Neuronal stem cell (in vitro differentiated cells): ENCODE data around the gene ZNF134. TPM values are rescaled to one million over a fixed set of nuclear protein-coding genes. Genes with fewer than 3 reads are reported as not detected.

Experiments used
- DNase-seq: peaks from one replicate; pipeline ENCODE4 v3.0.0-alpha.2; 2013; ENCODE audit warnings: low spot score
- H2AFZ ChIP-seq: one replicate; pipeline ENCODE4 v1.6.1; 2013; ENCODE audit warnings: mild to moderate bottlenecking, low read length, inconsistent platforms
- H2AK5ac ChIP-seq: 2 replicates; pipeline ENCODE4 v1.6.1; 2013; ENCODE audit warnings: low read depth, mild to moderate bottlenecking, inconsistent platforms, low read length, moderate library complexity, mixed read lengths
- H2BK120ac ChIP-seq: 2 replicates; pipeline ENCODE4 v1.6.1; 2013; ENCODE audit warnings: low read depth, mild to moderate bottlenecking, inconsistent platforms, low read length, moderate library complexity, mixed read lengths
- H2BK12ac ChIP-seq: one replicate; pipeline ENCODE4 v1.6.1; 2013; ENCODE audit warnings: low read length, inconsistent platforms
- H2BK15ac ChIP-seq: 2 replicates; pipeline ENCODE4 v1.6.1; 2013; ENCODE audit warnings: mild to moderate bottlenecking, low read length, inconsistent platforms, mixed read lengths
- H2BK5ac ChIP-seq: one replicate; pipeline ENCODE4 v1.6.1; 2013; ENCODE audit warnings: inconsistent platforms, mild to moderate bottlenecking, low read length, moderate library complexity
- H3K14ac ChIP-seq: one replicate; pipeline ENCODE4 v1.6.1; 2013; ENCODE audit warnings: low read length, inconsistent platforms
- H3K18ac ChIP-seq: 2 replicates; pipeline ENCODE4 v1.6.1; 2013; ENCODE audit warnings: low read length, inconsistent platforms
- H3K23ac ChIP-seq: 2 replicates; pipeline ENCODE4 v1.6.1; 2013; ENCODE audit warnings: low read depth, mild to moderate bottlenecking, mixed read lengths, low read length, inconsistent platforms; ENCODE audit not compliant: poor library complexity
- H3K27ac ChIP-seq: replicated peaks from 3 replicates; pipeline ENCODE4 v1.5.1; 2013; ENCODE audit warnings: low read length, inconsistent platforms
- H3K27me3 ChIP-seq, 3 experiments: 2 replicates each; pipeline ENCODE4 v1.6.1; 2013; ENCODE audit warnings: low read length in 3 of 3, mild to moderate bottlenecking in 2 of 3, inconsistent platforms in 1 of 3, low read depth in 1 of 3, mixed read lengths in 1 of 3, moderate library complexity in 1 of 3; ENCODE audit not compliant: control insufficient read depth in 3 of 3, insufficient read depth in 3 of 3
- H3K36me3 ChIP-seq, 2 donors: replicated peaks in 1 of 2; 2 replicates each; pipeline ENCODE4 v1.6.1; 2013; ENCODE audit warnings: low read length in 2 of 2; ENCODE audit not compliant: control insufficient read depth in 2 of 2, insufficient read depth in 2 of 2
- H3K4ac ChIP-seq: 2 replicates; pipeline ENCODE4 v1.6.1; 2013; ENCODE audit warnings: inconsistent platforms, mild to moderate bottlenecking, low read length, moderate library complexity
- H3K4me1 ChIP-seq, 2 donors: 1 replicate in 1 of 2; 2 replicates in 1 of 2; pipeline ENCODE4 v1.6.1; 2013; ENCODE audit warnings: low read length in 2 of 2, low read depth in 1 of 2; ENCODE audit not compliant: control insufficient read depth in 2 of 2, insufficient read depth in 1 of 2
- H3K4me2 ChIP-seq: one replicate; pipeline ENCODE4 v1.6.1; 2013; ENCODE audit warnings: mild to moderate bottlenecking, low read length, inconsistent platforms; ENCODE audit not compliant: insufficient read depth, poor library complexity, severe bottlenecking
- H3K4me3 ChIP-seq, 2 donors: 2 replicates each; pipeline ENCODE4 v1.5.1; 2013; ENCODE audit warnings: low read length in 2 of 2, mild to moderate bottlenecking in 2 of 2, inconsistent platforms in 1 of 2, moderate library complexity in 1 of 2
- H3K79me1 ChIP-seq: one replicate; pipeline ENCODE4 v1.6.1; 2013; ENCODE audit warnings: low read depth, mild to moderate bottlenecking, inconsistent platforms, low read length, moderate library complexity
- H3K9ac ChIP-seq: one replicate; pipeline ENCODE4 v1.6.1; 2013; ENCODE audit warnings: mild to moderate bottlenecking, low read depth, low read length, inconsistent platforms; ENCODE audit not compliant: poor library complexity
- H3K9me3 ChIP-seq, 2 donors: replicated peaks in 1 of 2; 2 replicates each; pipeline versions ENCODE3 to v1.6.1; 2013; ENCODE audit warnings: low read length in 2 of 2, mild to moderate bottlenecking in 2 of 2, inconsistent platforms in 1 of 2, low read depth in 1 of 2, mixed read lengths in 1 of 2, moderate library complexity in 1 of 2; ENCODE audit not compliant: control insufficient read depth in 2 of 2, insufficient read depth in 1 of 2
- H4K8ac ChIP-seq: one replicate; pipeline ENCODE4 v1.6.1; 2013; ENCODE audit warnings: low read depth, mild to moderate bottlenecking, inconsistent platforms, low read length, moderate library complexity
- H4K91ac ChIP-seq: one replicate; pipeline ENCODE4 v1.6.1; 2013; ENCODE audit warnings: low read length, low read depth, mild to moderate bottlenecking, inconsistent platforms; ENCODE audit not compliant: poor library complexity
- WGBS, 2 donors: extraction: QIAGEN DNeasy Blood & Tissue Kit; methylation state at CpG; one replicate each; pipeline ENCODE4 v1.1.7; 2013; ENCODE audit warnings: missing lambda C conversion rate in 2 of 2, mixed read lengths in 1 of 2; ENCODE audit not compliant: insufficient read length in 2 of 2, insufficient replicate concordance in 1 of 2; ENCODE audit errors: extremely low coverage in 2 of 2; 5-methylcytosine and 5-hydroxymethylcytosine counted together
- polyA plus RNA-seq, 2 experiments: library from polyadenylated mRNA; stranded (reverse); fragments of 200-250 nt; gene quantifications; one replicate each; pipeline ENCODE4 v1.2.3, GENCODE V29; 2013

ZNF134 gene
- 13.1 TPM for polyA plus RNA-seq (2013, experiment 1 of 2)
- polyA plus RNA-seq (2013, experiment 2 of 2) = 13.1 TPM

DNA sequence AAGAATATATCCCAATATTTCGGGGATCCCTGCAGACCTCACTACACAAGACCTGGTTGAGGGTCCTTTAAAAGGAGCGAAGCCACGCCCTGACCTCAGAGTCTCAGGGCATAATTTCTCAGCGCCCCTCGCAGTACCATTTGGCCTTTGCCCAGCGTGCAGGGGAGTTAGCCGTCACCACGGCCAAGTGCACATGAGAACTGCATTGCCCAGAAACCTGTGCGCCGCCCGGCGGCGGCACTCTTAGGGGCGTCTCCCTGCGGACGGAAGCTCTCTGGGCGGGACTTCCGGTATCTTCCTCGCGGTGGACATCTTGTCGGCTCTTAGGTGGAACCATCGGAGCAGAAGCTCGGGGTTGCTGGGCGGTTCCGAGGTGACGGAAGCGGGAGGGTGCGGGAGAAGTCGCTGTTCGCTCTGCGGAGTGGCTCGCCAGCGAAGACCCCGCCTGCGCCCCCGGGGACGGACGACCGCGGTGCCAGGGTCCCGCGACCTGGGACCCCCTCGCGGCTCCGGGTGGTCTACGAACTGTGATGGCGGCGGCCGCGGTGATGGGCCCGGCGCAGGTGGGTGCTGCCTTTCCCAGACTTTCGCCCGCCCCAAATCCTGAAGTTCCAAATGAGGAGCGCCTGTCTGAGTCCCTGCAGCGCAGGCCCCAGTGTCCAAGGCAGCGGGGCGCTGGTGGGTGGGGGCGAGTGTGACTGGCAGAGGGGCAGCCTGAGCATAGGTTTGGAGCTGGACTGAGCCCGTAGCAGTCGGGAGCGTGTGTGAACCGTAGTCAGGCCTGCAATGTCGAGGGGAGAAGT, at the start of gene ZNF134:
TSS of gene ZNF134 (plus strand) at position 302 of the 803 bp plus-strand sequence. CDS start 5,227 bp downstream, outside the sequence.
- Histone ChIP-seq H3K4me2 (peak within 1 kb of the TSS; percentile 56), H2BK12ac (no peak within 1 kb of the TSS), H3K4me3 (peak within 1 kb of the TSS; percentile 68 to 94), H2BK5ac (peak within 1 kb of the TSS; percentile 59), H3K27me3 (no peaks in the 10 kb centered on the region), H3K79me1 (peaks cover 29% of the 10 kb centered on the region), H3K9me3 (peaks cover 43 to 45% of the 10 kb centered on the region in 2 donors), H3K18ac (peak within 1 kb of the TSS; percentile 98), H2AK5ac (peak within 1 kb of the TSS; percentile 88), H3K23ac (peak within 1 kb of the TSS; percentile 89), H2AFZ (peak within 1 kb of the TSS; percentile 80), H3K4me1 (peaks cover 0 to 2% of the 10 kb centered on the region in 2 donors), H2BK120ac (peak within 1 kb of the TSS; percentile 11), H4K91ac (peak within 1 kb of the TSS; percentile 73), H4K8ac (no peak within 1 kb of the TSS), H2BK15ac (no peak within 1 kb of the TSS), H3K4ac (peak within 1 kb of the TSS; percentile 85), H3K14ac (peak within 1 kb of the TSS; percentile 95), H3K9ac (peak within 1 kb of the TSS; percentile 98), H3K27ac (no peak within 1 kb of the TSS), H3K36me3 (peaks cover 41 to 42% of the 10 kb centered on the region in 2 donors)
- DNase-seq = peak; percentile 77
- no CpG with 5 or more reads among the region's 64 CpGs for WGBS, 2 donors

- Histone ChIP-seq H2BK120ac (no peak overlapping the region), H2BK12ac (no peak overlapping the region), H2BK5ac (no peak overlapping the region), H2AK5ac (no peak overlapping the region), H2AFZ (no peak overlapping the region), H4K8ac (no peak overlapping the region), H3K27ac (no peak overlapping the region), H4K91ac (no peak overlapping the region), H3K9me3 (peaks cover 48 to 71% of the 10 kb centered on the region in 2 donors), H3K79me1 (no peaks in the 10 kb centered on the region), H3K36me3 (peaks cover 5 to 17% of the 10 kb centered on the region in 2 donors), H3K27me3 (no peaks in the 10 kb centered on the region), H3K4me2 (no peak overlapping the region), H3K9ac (no peak overlapping the region), H3K14ac (no peak overlapping the region), H3K4me3 (no peak overlapping the region), H3K4me1 (no peaks in the 10 kb centered on the region), H3K23ac (no peak overlapping the region), H2BK15ac (no peak overlapping the region), H3K4ac (no peak overlapping the region), H3K18ac (no peak overlapping the region)
- no peak for DNase-seq
- WGBS, 2 donors = no CpG with 5 or more reads among the region's 7 CpGs
Measured at GRCh38 chr19:57566396-57567265, 47.4 kb upstream of the ZNF134 start.

GRCh38 chr19:57570707-57571106, 43.3 kb upstream of the ZNF134 start:
- no peak overlapping the region for H3K9ac ChIP-seq
- H3K9me3 ChIP-seq = peaks cover 78 to 88% of the 10 kb centered on the region in 2 donors
- no peak overlapping the region for H2BK5ac ChIP-seq
- H2AK5ac ChIP-seq = no peak overlapping the region
- H2BK15ac ChIP-seq = no peak overlapping the region
- H3K36me3 ChIP-seq = peaks cover 42 to 57% of the 10 kb centered on the region in 2 donors
- H3K23ac ChIP-seq = no peak overlapping the region
- H2BK12ac ChIP-seq = no peak overlapping the region
- no peak overlapping the region for H2AFZ ChIP-seq
- H3K14ac ChIP-seq = no peak overlapping the region
- no peak overlapping the region for H4K91ac ChIP-seq
- DNase-seq = no peak
- H4K8ac ChIP-seq = no peak overlapping the region
- no peak overlapping the region for H2BK120ac ChIP-seq
- no peak overlapping the region for H3K4ac ChIP-seq
- no peak overlapping the region for H3K4me2 ChIP-seq
- no peaks in the 10 kb centered on the region for H3K27me3 ChIP-seq
- H3K4me3 ChIP-seq = no peak overlapping the region
- no peaks in the 10 kb centered on the region for H3K79me1 ChIP-seq
- no peaks in the 10 kb centered on the region for H3K4me1 ChIP-seq
- no peak overlapping the region for H3K18ac ChIP-seq
- no peak overlapping the region for H3K27ac ChIP-seq
